HG02840 (cell line): ENCODE results near the gene BCAR1.

ENCODE experiments used
- ATAC-seq: cut with Tn5 transposase; IDR thresholded peaks from one replicate; pipeline ENCODE4 v1.9.1; 2021; ENCODE audit warnings: mild to moderate bottlenecking, moderate library complexity, moderate number of reproducible peaks; ENCODE audit not compliant: unreplicated experiment, low FRiP score

The BCAR1 gene

DNA sequence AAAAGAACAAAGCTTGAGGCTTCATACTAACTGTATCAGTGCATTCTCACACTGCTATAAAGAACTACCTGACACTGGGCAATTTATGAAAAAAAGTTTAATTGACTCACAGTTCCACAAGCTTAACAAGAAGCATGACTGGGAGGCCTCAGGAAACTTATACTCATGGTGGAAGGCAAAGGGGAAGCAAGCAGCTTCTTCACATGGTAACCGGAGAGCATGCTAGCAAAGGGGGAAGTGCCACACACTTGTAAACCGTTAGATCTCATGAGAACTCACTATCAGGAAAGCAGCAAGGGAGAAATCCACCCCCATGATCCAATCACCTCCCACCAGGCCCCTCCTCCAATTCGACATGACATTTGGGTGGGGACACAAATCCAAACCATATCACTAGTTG, 69.8 kb downstream of the BCAR1 start:
- no peak for ATAC-seq

DNA sequence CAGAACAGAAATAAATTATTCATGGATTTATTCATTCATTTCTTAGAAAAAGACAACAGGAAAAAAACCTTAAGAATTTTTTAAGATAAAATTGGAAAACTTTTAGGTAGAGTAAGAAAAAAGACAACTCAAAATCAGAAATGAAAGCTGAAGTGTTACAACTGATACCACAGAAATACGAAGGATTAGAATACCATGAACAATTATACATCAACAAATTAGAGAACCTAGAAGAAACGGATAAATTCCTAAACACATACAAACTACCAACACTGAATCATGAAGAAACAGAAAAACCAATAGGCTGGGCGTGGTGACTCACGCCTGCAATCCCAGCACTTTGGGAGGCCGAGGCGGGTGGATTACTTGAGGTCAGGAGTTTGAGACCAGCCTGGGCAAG, 72.2 kb downstream of the BCAR1 start:
- ATAC-seq: no peak
